Stimulated activated CD4-positive, alpha-beta T cell treated with anti-CD3 and anti-CD28 coated beads, Interleukin-1b, Interleukin-23, amount 100 ng/mL, for 1 hour (primary cell): ENCODE results near the gene SMYD2.
"Not testable (repeated sequence)": the region's sequence is repeated elsewhere in the genome, so short reads cannot be mapped to it uniquely, and the experiment has no call there.

Source experiments
- DNase-seq, 2 donors: peaks; one replicate each; pipeline ENCODE4 v3.0.0-alpha.2; 2020; ENCODE audit warnings: low read depth in 2 of 2

The SMYD2 gene

DNA sequence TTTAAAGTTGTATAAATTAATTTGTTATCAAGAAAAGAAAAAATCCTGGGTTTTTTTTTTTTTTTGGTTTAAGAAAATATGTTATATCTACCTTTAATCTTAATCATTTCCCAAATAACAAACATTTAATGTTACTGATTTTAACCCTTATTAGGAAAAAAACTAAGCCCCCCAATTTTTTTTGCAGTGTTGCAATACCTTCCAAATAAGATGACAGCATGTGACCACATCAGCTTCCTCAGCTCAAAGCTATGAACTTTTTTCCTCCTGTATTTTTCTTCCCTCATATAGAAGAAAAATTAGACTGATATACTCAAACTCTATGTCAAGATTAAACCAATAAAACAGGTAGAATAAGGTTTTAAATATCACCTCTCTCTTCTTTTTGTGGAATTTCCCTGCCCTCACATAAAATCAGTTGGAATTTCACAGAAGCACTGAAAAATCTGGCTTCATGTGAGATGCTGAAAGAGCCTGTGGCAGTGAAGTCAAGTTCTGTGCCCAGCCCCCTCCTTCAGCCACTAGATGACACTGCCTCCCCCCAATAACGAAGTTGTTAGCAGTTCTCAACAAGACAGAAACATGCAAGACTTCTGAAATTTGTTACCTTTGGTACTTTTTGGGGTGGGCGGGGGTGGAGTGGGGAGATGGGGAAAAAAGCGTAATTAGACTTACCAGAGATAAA is 9.6 kb upstream of the SMYD2 start:
- no peak for DNase-seq

DNA sequence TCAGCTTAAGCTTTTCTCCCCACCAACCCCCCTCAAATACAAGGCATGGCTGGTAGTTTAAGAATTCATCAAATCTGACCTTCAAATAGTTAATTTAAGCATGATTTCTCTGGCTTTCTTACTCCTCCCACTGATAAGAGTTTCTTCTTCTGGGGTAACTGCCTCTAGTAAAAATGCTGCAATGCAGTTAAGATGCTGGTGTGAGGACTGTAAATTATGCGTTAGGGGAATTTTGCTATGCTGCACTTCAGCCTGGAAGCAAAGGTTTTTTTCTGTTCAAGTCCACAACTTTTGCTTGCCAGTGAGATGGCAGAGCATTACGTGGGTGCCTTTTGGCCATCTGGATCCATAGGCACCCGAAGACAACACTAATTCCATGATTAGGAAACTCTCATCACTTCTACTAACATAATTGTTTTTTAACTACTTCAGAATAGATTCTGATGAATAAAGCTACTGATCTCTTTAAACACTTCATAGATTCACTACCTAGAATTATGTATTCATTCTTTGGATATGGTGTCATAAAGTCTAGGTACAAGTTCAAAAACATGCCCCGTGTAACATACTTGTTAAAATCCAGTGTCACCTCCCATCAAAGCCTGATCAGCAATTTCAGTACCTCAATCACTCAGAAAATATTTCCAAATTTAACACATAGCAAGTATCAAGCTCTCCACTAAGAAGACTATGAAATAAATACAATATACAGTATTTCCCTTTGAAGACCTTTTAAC is 8.8 kb upstream of the SMYD2 start:
- no peak for DNase-seq

DNA sequence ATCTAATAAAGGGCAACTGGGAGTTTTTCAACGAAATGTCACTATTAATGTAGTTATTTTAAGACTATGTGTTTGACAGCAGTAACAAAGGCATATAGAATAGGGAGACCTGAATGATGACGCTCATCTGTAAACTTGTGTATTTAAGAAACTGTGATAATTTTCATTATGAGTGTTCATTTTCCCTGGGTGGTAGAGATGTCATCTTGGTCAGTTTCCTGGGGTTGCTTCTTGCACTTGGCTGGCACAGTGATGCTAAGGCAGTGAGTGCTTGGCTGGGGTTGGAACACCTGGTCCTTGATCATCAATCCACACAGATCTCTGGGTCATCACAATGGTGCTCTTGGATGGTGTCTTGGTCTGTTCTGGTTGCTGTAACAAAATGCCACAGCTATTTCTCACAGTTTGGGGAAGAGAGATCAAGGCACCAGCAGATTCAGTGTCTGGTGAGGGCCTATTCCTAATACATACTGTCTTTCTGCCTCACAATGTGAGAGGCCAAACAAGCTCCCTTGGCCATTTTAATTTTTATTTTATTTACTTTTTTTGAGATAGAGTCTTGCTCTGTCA is 7.9 kb upstream of the SMYD2 start:
- DNase-seq, result no peak

DNA sequence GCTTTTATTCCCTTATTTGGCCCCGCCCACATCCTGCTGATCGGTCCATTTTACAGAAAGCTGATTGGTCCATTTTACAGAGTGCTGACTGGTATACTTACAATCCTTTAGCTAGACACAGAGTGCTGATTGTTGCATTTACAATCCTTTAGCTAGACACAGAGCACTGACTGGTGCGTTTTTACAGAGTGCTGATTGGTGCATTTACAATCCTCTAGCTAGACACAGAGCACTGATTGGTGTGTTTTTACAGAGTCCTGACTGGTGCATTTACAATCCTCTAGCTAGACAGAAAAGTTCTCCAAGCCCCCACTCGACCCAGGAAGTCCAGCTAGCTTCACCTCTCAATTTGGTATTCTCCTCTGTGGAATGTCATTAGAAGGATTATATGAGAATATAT is 5.3 kb upstream of the SMYD2 start:
- DNase-seq, result not testable (repeated sequence)

DNA sequence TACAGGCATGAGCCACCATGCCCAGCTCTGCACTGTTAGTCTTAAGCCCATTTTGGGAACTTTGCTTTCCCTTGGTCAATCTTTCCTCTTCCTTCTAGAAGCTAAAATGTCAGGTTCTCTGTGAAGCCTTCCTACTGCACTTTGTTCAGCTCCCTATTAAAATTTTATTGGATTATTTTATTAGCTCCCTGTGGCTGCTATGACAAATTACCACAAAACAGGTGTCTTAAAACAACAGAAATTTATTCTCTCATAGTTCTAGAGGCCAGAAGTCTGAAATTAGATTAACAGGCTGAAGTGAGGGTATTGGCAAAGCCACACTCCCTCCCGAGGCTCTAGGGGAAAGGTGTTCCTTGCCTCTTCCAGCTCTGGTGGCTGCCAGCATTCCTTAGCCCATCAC is 4.2 kb upstream of the SMYD2 start:
- DNase-seq, result no peak

DNA sequence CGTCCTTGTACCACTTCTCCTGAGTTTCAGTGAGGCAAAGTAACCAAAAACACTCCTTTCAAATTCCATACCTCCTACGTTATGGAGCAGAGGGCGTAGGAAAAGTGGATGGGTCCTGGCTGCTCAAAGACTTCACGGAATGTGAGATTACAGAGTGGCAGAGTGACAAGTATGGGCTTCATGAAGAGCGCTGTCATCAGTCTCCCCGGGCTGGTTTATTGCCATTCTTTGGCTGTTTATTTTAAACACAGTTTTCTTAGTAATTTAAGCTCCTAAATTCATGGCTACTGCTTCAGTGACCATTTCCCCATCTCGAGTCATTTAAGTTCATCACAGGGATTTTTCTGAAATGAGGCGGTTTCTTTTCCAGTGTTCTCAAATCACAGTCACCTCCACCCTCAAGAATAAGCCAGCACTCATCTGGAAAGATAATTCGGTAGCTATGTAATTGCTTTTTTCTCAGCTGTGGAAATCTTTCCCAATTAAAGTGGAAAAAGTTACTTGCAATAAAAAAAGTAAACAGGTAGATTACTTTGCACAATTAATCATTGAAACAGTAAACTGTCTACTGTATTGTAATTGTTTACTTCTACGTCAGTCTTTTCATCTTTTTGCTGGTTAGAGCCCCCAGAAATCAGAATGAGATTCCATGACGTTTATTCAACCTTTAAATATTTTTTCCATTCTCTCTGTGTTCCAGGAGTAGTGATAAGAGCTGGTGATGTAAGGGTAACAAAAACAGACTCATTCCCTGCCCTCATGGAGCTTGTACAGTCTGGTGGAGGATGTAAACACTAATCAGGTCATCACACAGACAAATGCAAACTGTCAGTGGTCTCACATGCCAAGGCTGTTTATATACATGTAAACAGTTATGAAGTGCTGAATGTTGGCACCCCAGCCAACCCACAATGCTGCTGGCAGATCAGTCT is 3.0 kb upstream of the SMYD2 start:
- DNase-seq, result no peak

DNA sequence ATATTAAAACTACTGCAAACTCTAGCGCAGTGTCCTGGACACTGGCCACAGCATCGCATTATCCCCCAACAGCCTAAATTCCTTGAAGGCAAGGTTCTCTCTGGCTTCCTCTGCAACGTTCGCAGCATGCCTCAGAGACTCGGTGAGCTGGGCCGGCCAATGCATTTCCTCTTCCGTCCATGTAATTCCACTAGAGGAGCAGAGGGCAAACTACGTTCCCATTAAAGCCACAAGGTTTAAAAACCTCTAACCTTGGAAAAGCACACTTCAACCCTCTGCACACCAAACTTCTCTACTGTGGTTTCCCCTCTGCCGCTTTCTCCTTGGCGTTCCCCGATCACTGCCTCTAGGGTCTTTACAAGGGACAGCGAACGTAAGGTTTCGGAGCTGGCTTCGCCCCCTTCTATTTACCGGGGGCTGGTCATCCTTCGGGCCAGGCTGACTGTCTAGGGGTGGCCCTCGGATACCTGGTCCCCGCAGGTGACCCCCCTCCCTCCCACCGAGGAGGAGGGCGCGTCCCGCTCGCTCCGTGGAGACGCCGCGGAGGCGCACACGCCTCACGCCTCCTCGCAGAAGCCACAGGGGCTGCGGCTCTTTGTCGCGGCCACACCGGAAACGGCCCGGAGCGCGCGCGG is 456 bp upstream of the SMYD2 start:
- no peak for DNase-seq

DNA sequence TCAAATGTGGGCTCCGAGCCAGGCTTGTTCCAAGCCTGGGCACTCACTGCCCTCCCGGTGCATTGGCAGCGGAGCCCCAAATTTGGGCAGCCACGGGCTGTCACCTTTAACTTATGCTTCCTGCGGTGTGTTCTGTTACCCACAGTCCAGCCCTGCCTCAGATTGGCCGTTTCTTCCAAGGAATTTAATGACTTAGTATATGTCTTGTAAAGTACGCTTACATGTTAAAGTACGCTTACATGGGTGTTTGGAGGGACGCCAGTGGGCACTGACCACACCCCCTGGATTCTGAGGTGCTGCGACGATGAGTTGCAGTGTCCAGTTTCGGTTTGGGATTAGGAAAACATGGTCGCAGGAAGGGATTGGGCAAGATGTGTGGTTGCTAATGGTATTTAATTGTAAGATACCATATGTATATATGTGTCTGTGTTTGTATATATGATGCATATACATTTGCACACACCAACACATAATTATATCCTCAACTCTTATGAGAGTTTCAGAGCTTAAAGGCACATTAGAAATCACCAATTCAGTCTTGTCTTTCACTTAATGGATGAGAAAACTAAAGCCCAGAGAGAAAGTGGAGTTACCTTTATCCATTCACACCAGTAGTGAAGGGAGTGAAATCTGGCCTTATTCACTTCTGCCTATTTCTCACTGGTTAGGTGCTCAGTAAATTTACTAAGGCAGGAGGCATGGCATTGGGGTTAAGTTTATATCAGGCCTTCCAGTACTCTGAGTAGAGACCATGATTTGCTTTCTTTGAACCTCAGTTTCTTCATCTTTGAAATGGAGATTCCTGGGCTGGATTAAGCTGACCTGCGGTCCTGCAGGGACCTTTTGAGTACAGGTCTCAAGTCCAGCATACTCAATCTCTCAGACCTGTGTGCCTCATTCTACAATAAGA is 1.0 kb downstream of the SMYD2 start:
- DNase-seq, result no peak

DNA sequence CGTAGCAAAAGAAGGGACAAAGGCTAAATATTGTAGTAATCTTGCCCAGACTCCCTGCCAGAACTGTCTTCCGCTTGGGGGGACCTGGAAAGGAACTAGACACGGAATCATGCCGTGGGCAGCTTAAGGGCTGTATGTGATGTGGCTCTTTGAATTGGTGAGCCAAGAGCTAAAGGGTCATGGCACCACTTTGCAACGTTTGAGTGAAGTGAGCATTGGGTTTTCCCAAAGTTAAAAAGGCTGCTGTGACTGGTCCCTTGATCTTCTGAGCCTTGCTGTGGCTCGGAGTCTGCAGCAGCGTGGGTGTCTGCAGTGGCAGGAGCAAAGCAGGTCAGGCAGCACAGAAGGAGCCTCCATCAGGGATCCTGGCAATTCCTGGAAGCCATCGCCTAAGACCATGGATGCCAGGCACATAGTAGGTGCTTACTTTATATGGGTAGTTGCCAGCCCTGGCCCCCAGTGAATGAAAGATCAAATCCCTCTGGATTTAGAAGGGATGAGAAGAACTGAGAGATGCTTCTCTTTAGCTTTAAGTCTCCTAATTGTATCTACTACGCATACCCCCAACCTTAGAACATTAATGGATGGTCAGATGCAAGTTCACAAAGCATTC is 1.8 kb downstream of the SMYD2 start:
- no peak for DNase-seq

DNA sequence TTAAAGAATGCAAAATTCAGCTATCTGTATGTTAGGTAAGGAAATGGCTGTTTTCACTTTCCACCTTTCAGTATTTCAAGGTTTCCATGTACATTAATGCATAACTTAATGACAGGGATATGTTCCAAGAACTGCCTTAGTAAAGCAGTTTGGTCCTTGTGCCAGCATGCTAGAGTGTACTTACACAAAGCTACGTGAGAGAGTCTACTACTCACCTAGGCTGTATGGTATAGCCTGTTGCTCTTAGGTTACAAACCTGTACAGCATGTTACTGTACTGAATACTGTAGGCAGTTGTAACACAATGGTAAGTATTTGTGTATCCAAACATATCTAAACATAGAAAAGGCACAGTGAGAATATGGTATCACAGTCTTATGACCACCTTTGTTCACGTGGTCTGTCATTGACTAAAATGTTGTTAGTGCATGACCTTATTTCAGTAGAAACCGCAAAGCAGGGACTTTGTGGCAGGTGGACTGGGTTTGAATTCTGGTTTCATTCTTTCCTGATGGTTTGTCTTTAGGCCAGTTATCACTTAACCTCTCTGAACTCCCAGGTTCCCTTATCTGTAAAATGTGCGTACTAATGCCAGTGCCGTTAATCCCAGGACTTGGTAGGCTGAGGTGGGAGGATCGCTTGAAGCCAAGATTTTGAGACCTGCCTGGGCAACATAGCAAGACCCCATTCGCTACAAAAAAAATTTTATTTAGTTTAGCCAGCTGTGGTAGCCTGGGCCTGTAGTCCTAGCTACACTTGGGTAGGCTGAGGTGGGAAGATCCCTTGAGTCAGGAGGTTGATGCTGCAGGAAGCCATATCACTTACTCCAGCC is 4.9 kb downstream of the SMYD2 start:
- no peak for DNase-seq

DNA sequence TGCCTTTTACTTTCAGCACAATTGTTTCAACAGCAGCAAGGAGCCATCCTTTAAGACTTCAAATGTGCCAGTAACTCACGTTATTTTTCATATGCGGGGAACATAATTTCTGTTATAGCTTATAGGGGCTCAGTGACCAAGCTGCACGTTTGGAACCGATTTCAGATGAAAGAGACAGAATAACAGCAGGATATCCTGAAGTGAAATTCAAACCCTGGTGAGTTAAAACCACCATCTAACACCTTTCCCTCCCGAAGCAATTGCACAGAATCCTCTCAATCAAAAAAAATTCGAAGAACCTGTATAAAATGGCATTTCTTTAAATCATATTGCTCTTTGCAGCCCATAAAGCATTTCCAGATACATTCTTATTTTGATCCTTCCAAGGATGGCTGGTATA is 6.9 kb downstream of the SMYD2 start:
- DNase-seq, result no peak

DNA sequence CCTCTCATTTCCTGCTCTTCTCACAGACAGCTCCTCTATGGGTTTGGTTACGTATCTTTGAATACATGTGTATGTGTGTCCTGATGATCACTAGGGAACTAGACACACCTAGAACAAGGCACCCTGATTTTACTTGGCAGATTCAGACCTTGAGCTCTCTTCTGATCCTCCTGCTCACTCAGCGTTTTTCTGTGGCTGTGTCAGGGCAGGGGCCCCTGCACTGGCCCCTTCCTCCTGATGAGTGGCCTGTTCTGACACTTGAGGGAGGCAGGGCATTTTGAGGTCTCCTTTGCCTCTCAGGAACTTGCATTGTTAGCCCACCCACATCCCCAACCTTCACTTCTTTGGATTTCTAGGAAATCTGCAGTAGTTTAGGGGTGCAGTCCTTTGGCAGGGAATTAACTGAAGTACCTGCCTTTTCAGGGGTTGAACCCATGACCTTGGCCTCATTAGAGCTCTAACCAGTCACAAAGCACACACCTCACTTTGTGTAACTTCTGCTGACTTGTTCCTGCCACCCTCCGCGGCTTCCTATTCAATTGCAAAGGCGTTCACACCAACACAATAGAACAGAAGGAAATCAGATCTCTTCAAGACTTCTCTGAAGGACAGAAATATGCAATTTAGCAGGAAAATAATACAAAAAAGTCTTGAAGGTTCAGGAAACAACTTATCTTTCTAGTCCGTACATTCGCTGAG is 8.8 kb downstream of the SMYD2 start:
- DNase-seq, result no peak

DNA sequence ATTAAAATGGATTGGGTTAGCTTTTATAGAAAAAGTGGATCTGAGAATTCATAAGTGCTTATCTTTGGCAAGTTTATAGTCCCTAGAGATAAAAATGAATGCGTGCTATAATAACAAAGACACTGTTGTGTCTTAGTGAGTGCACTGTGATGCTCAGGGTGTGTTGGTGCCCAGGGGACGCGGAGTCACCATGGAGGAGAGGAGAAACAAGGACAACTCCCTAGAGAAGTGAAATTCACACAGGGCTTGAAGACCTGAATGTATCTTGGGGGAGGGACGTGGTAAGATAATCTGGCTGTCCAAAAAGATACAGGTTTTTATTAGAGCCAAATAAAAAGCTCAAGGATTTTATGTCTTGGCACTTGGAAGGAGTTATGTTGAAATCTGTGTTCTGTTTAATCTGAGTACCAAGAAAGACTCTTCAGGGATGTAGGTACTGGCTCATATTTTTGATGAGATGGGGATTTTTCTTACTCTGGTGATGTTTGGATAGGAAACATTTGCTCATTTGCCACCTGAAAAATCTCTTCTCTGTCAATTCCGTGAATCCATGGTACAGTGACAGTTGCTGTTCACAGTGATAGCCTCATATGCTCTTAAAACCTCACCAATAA is 9.6 kb downstream of the SMYD2 start:
- no peak for DNase-seq

DNA sequence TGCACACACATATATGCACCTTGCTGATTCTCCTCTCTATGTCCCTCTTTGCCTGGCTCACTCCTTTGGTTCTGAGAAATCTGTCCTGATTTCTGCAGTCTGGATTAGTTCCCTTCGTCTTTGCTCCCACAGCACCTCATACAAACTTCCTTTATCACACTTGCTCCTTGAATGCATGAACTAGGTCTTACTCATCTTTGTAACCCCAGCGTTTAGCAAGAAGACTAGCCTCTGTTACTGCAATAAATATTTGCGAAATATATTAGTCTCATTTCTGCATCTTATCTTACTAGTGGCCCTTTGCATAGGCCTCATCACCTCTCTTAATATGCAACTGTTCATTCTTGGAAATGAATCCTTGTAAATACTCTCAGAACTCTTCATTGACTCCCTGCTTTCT is 11.4 kb downstream of the SMYD2 start:
- DNase-seq, result no peak

DNA sequence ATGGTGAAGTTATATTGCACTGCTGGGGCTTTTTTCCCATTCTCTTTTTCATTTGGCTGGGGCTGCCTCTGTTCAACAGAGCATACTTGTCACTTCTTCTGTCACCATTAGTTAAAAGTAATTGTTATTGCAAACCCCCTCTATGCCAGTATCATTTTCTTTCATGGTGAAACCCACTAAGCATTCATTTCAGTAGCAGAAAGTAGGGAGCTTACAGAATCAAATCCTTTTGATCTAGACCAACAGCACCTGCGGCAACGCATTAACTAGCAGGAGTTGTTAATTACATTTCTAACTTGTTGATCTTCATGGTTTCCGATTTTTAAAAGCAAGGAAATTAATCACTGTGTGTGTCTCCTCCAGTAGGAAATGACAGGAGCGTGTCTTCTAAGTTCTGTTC is 15.0 kb downstream of the SMYD2 start:
- no peak for DNase-seq

DNA sequence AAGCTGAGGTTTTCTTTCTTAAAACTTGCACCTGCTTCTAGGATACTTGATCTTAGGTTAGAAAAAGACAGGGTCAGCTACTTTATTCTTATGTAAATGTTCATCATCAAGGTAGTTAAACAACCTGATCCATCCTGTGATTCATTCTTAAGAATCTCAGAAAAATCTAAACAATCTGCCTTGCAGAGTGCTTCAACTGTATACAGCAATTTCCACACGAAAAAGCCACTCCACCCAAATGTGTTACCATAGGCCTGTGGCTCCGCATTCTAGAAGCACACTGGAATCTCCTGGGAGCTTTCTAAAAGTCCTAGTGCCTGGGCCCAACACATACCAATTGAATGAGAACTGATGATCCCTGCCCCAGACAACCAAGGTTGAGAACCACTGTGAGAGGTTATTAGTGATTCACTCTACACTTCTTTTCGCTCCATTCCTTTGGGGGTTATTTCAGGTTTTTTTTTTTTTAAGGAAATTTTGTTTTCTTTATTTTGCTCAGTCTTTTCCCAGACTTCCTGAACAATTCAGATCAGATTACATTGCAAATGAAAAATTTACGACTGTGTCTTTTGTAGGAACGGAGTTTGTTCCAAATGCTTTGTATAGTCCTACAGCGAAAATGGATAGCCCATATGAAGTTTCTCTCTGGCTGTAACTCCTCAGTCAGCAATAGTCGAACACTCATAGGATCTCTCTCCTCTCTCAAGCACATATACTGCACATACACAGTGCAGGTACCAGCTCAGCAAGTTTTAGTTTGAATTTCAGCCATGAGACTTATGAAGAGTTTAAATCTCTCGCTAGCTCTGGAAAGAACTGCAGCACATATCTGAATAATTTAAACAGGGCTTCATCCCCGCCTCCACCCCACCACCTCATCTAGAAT is 16.1 kb downstream of the SMYD2 start:
- DNase-seq, result no peak

DNA sequence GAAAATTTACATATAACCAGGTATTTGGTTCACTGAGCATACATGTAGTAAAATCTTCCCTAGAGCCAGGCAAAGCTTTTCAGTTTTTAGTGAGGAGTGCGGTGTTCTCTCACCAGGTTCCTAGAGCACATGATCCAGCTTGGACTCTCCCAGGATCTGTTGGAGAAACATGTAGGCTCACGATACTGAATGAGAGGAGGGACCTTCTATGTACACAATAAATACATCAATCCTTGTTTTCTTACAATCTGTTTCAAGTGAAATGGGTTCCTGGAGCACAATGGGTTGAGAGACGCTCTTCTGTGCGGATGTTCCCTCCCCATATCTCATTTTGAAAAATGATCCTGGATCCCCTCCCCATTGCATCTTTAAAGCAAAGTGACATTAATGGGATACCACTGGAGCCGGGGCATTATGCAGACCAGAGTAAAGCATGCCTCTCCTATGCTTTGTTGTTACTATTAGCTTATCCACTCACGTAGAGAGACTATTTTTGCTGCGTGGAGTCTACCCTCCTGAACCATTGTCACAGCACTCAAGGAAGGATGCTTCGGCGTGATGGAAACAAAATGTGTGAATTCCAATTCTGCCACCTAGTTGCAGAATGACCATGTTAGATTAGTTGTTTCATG is 19.3 kb downstream of the SMYD2 start:
- DNase-seq, result no peak
